Suppressor macrophage treated with lipopolysaccharide for 4 hours (primary cell): ENCODE measurements around the gene CHST3.

Source experiments
- DNase-seq: peaks from one replicate; pipeline ENCODE4 v3.0.0-alpha.2; 2020

Gene CHST3

GRCh38 chr10:72035252-72035887, 71.2 kb downstream of the CHST3 start:
- DNase-seq: no peak

- DNase-seq: no peak
Observed at GRCh38 chr10:72037266-72037665, 73.1 kb downstream of the CHST3 start.

GRCh38 chr10:72037811-72038210, 73.6 kb downstream of the CHST3 start:
- DNase-seq: no peak

GRCh38 chr10:72038458-72039001, 74.3 kb downstream of the CHST3 start:
- no peak for DNase-seq

- no peak for DNase-seq
Observed at GRCh38 chr10:72039377-72039776, 75.2 kb downstream of the CHST3 start.

- DNase-seq: no peak
Observed at GRCh38 chr10:72041491-72041890, 77.3 kb downstream of the CHST3 start.

- no peak for DNase-seq
Observed at GRCh38 chr10:72043016-72043834, 79.0 kb downstream of the CHST3 start.

GRCh38 chr10:72044417-72045041, 80.3 kb downstream of the CHST3 start:
- no peak for DNase-seq

GRCh38 chr10:72045586-72045985, 81.4 kb downstream of the CHST3 start:
- no peak for DNase-seq

GRCh38 chr10:72048450-72049124, 84.4 kb downstream of the CHST3 start:
- DNase-seq: peak; percentile 94

GRCh38 chr10:72049472-72049871, 85.3 kb downstream of the CHST3 start:
- no peak for DNase-seq

- DNase-seq: no peak
Observed at GRCh38 chr10:72049969-72050781, 86.0 kb downstream of the CHST3 start.

GRCh38 chr10:72050873-72051272, 86.7 kb downstream of the CHST3 start:
- DNase-seq: no peak

GRCh38 chr10:72053690-72054089, 89.5 kb downstream of the CHST3 start:
- DNase-seq: no peak

- no peak for DNase-seq
Observed at GRCh38 chr10:72056113-72056512, 91.9 kb downstream of the CHST3 start.

- DNase-seq: no peak
Observed at GRCh38 chr10:72056932-72057751, 92.9 kb downstream of the CHST3 start.

- DNase-seq: no peak
Observed at GRCh38 chr10:72058347-72058898, 94.2 kb downstream of the CHST3 start.

- no peak for DNase-seq
Observed at GRCh38 chr10:72058989-72059842, 95.0 kb downstream of the CHST3 start.

- DNase-seq: no peak
Observed at GRCh38 chr10:72059843-72060822, 95.9 kb downstream of the CHST3 start.
